ENCODE data around the gene HOXC11.

HOXC11 gene

GRCh38 chr12:53944209-53944608, 28.7 kb upstream of the HOXC11 start:
- no peak for DNase-seq

- DNase-seq = no peak
These were observed 27.7 kb upstream of the HOXC11 start for GRCh38 chr12:53944907-53945847.

GRCh38 chr12:53947743-53948142, 25.2 kb upstream of the HOXC11 start:
- no peak for DNase-seq

GRCh38 chr12:53948650-53949593, 24.0 kb upstream of the HOXC11 start:
- DNase-seq = peak; percentile 26 to 45

- DNase-seq = no peak
These were observed 23.1 kb upstream of the HOXC11 start for GRCh38 chr12:53949631-53950436.

GRCh38 chr12:53950437-53950773, 22.5 kb upstream of the HOXC11 start:
- no peak for DNase-seq

- DNase-seq = no peak
These were observed 21.9 kb upstream of the HOXC11 start for GRCh38 chr12:53950789-53951576.

GRCh38 chr12:53951577-53952334, 21.2 kb upstream of the HOXC11 start:
- DNase-seq = no peak

- DNase-seq = no peak
These were observed 20.6 kb upstream of the HOXC11 start for GRCh38 chr12:53952335-53952694.

- no peak for DNase-seq
These were observed 19.8 kb upstream of the HOXC11 start for GRCh38 chr12:53952871-53953734.

GRCh38 chr12:53953831-53954693, 18.9 kb upstream of the HOXC11 start:
- no peak for DNase-seq

GRCh38 chr12:53954694-53955035, 18.3 kb upstream of the HOXC11 start, which contains the start of gene HOXC12:
TSS of gene HOXC12 (plus strand) at chr12:53954903. CDS start at chr12:53954930, 27 bp downstream.
- DNase-seq = no peak

- no peak for DNase-seq
These were observed 17.7 kb upstream of the HOXC11 start for GRCh38 chr12:53955036-53955775.

GRCh38 chr12:53955776-53956250, 17.1 kb upstream of the HOXC11 start:
- no peak for DNase-seq

GRCh38 chr12:53956251-53956887, 16.6 kb upstream of the HOXC11 start:
- peak; percentile 58 to 61 for DNase-seq

- DNase-seq = peak; percentile 41 to 49
These were observed 15.9 kb upstream of the HOXC11 start for GRCh38 chr12:53956914-53957536.

- no peak for DNase-seq
These were observed 14.8 kb upstream of the HOXC11 start for GRCh38 chr12:53958128-53958527.
